ENCODE measurements around the gene PHYH.
A peak's percentile ranks its signal among the peaks of the same experiment; 100 is the strongest.
"Not testable (repeated sequence)": the region's sequence is repeated elsewhere in the genome, so short reads cannot be mapped to it uniquely, and the experiment has no call there.

PHYH gene

GRCh38 chr10:13319166-13319565, 19.3 kb upstream of the PHYH start:
- no peak for DNase-seq

- no peak for DNase-seq
These were observed 17.6 kb upstream of the PHYH start for GRCh38 chr10:13317474-13317873.

GRCh38 chr10:13316635-13317311, 16.9 kb upstream of the PHYH start:
- DNase-seq = no peak

GRCh38 chr10:13315361-13315760, 15.5 kb upstream of the PHYH start:
- no peak for DNase-seq

- DNase-seq = no peak
These were observed 11.3 kb upstream of the PHYH start for GRCh38 chr10:13311177-13311575.

- DNase-seq = no peak
These were observed 10.8 kb upstream of the PHYH start for GRCh38 chr10:13310518-13311176.

- no peak for DNase-seq
These were observed 9.9 kb upstream of the PHYH start for GRCh38 chr10:13309792-13310191.

GRCh38 chr10:13308096-13308495, 8.2 kb upstream of the PHYH start:
- DNase-seq = no peak

- DNase-seq = no peak
These were observed 6.2 kb upstream of the PHYH start for GRCh38 chr10:13306103-13306502.

- no peak for DNase-seq
These were observed 3.1 kb upstream of the PHYH start for GRCh38 chr10:13302821-13303555.

- DNase-seq = no peak
These were observed 972 bp downstream of the PHYH start for GRCh38 chr10:13298748-13299436.

- no peak for DNase-seq
These were observed 3.4 kb downstream of the PHYH start for GRCh38 chr10:13296476-13296875.

- no peak for DNase-seq
These were observed 5.1 kb downstream of the PHYH start for GRCh38 chr10:13294784-13295183.

- DNase-seq = no peak
These were observed 7.8 kb downstream of the PHYH start for GRCh38 chr10:13291821-13292773.

- DNase-seq = no peak
These were observed 8.8 kb downstream of the PHYH start for GRCh38 chr10:13291061-13291460.

GRCh38 chr10:13284050-13284449, 15.8 kb downstream of the PHYH start:
- no peak for DNase-seq

GRCh38 chr10:13282348-13282747, 17.5 kb downstream of the PHYH start:
- not testable (repeated sequence) for DNase-seq

- no peak for DNase-seq
These were observed 23.0 kb downstream of the PHYH start for GRCh38 chr10:13276749-13277365.

- DNase-seq = not testable (repeated sequence)
These were observed 23.7 kb downstream of the PHYH start for GRCh38 chr10:13276146-13276545.

- peak; percentile 29 for DNase-seq
These were observed 27.7 kb downstream of the PHYH start for GRCh38 chr10:13272164-13272571.

- peak; percentile 7 for DNase-seq
These were observed 28.2 kb downstream of the PHYH start for GRCh38 chr10:13271552-13272163.

Data from NCI-H2107 (cell line).